RWPE1 (cell line): ENCODE measurements around the gene CORO1A.
"Not testable (repeated sequence)": the region's sequence is repeated elsewhere in the genome, so short reads cannot be mapped to it uniquely, and the experiment has no call there.

Experiments
- CTCF ChIA-PET: fragments of 350-600 bp; sonication (Branson Sonifier 250); formaldehyde crosslinking; extraction: SDS; loops from one replicate; lab custom pipeline; 2021; lab: Yijun Ruan, JAX
- POLR2A ChIA-PET: fragments of 400-600 bp; formaldehyde crosslinking; extraction: SDS; loops from one replicate; lab custom pipeline; 2020; ENCODE audit warnings: antibody characterized with exemption; ENCODE audit not compliant: low non-redundant PET; lab: Yijun Ruan, JAX
- DNase-seq: peaks from one replicate; pipeline ENCODE4 v3.0.0; 2012; ENCODE audit warnings: low spot score
- H3K27ac ChIP-seq: fragments of 450-650 bp; 2 replicates; pipeline ENCODE4 v1.5.1; 2017
- CTCF ChIP-seq: fragments of 450-650 bp; conservative IDR thresholded peaks from 2 replicates; pipeline ENCODE4 v1.5.1; 2017; ENCODE audit warnings: low read depth, mild to moderate bottlenecking

Gene CORO1A

GRCh38 chr16:30166202-30166902 lies 17.1 kb upstream of the CORO1A start:
- DNase-seq, result no peak
- TF ChIP-seq CTCF, result no peak
- H3K27ac ChIP-seq, result no peak overlapping the region
- ChIA-PET CTCF (no interaction called here), POLR2A (no interaction called here)

GRCh38 chr16:30168746-30169145 lies 14.7 kb upstream of the CORO1A start:
- DNase-seq, H3K27ac ChIP-seq, CTCF ChIA-PET, POLR2A ChIA-PET: not testable (repeated sequence)

- H3K27ac ChIP-seq, POLR2A ChIA-PET, CTCF ChIA-PET, DNase-seq: not testable (repeated sequence)
These were observed 14.0 kb upstream of the CORO1A start for GRCh38 chr16:30169416-30169815.

- POLR2A ChIA-PET, CTCF ChIA-PET, H3K27ac ChIP-seq, DNase-seq: not testable (repeated sequence)
These were observed 13.3 kb upstream of the CORO1A start for GRCh38 chr16:30170145-30170544.

GRCh38 chr16:30173054-30173453 lies 10.3 kb upstream of the CORO1A start:
- ChIA-PET POLR2A (no interaction called here), CTCF (no interaction called here)
- no peak overlapping the region for H3K27ac ChIP-seq
- no peak for TF ChIP-seq CTCF
- no peak for DNase-seq

GRCh38 chr16:30176876-30177275 lies 6.5 kb upstream of the CORO1A start:
- CTCF ChIA-PET, H3K27ac ChIP-seq, DNase-seq, POLR2A ChIA-PET: not testable (repeated sequence)

GRCh38 chr16:30179195-30179594 lies 4.2 kb upstream of the CORO1A start:
- DNase-seq, result no peak
- ChIA-PET POLR2A (interaction anchor here (0.7 kb wide), 1 partner anchor 68 kb away, joined by 4 read pairs; no protein-coding TSS in a partner anchor), CTCF (interaction anchor here (0.9 kb wide), 1 partner anchor 88 kb away, joined by 4 read pairs; the partner anchor contains the start of gene TBX6)
- no peak for TF ChIP-seq CTCF
- H3K27ac ChIP-seq, result no peak overlapping the region

- H3K27ac ChIP-seq, result no peak overlapping the region
- POLR2A ChIA-PET, result no interaction called here
These were observed 3.5 kb upstream of the CORO1A start for GRCh38 chr16:30179931-30180330.

More at GRCh38 chr16:30179931-30180330, 3.5 kb upstream of the CORO1A start:
- TF ChIP-seq CTCF, result no peak
- DNase-seq, result no peak
- CTCF ChIA-PET, result interaction anchor here (0.8 kb wide), 2 partner anchors 25 to 104 kb away, joined by 3 to 8 read pairs; no protein-coding TSS in a partner anchor
